NCI-H128 (cell line): ENCODE data around the gene PALM.

Experiments used
- DNase-seq: peaks from one replicate; lab custom pipeline; 2025; ENCODE audit not compliant: unreplicated experiment; lab: John Stamatoyannopoulos, UW

Gene PALM

DNA sequence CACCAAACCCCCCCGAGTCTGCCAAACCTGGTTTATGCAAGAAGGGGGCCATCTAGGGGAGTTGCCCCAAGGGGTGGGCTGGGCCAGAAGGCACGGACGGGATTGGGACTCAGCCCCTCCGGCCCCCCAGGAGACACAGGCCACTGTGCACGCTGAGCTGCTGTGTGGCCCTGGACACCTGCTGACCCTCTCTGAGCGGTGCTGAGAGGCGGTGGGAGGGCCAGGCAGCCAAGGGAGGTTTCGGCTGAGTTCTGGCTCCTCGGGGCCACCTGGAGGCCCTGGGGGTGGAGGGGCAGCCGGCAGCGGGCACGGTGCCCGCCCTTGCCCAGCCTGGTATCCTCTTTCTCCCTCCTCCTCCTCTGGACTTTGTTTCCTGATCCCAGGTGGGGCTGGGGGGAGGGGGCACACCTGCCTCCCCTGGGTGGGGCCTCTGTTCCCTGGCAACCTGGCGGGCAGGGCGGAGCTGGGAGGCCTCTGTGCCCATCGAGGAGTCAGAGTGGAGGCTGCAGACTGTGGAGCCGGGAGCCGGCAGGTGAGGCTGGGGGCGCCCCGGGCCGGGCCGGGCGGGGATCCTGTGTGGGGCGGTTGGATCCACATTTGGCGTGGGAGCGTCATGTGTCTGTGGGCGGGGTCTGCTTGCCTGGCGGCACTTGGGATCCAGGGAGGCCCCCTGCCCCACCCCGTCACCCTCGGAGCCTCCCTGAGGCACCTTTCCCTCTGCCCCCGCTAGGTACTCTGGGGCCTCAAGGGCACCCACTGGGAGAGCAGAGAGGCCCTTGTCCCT lies 42.1 kb downstream of the PALM start, which contains the start of gene MISP:
MISP (plus strand) TSS at position 473 of the 784 bp plus-strand sequence. CDS start 5,835 bp downstream, outside the sequence.
- DNase-seq, result peak; percentile 80

GRCh38 chr19:751501-752341 lies 43.0 kb downstream of the PALM start:
- no peak for DNase-seq

DNA sequence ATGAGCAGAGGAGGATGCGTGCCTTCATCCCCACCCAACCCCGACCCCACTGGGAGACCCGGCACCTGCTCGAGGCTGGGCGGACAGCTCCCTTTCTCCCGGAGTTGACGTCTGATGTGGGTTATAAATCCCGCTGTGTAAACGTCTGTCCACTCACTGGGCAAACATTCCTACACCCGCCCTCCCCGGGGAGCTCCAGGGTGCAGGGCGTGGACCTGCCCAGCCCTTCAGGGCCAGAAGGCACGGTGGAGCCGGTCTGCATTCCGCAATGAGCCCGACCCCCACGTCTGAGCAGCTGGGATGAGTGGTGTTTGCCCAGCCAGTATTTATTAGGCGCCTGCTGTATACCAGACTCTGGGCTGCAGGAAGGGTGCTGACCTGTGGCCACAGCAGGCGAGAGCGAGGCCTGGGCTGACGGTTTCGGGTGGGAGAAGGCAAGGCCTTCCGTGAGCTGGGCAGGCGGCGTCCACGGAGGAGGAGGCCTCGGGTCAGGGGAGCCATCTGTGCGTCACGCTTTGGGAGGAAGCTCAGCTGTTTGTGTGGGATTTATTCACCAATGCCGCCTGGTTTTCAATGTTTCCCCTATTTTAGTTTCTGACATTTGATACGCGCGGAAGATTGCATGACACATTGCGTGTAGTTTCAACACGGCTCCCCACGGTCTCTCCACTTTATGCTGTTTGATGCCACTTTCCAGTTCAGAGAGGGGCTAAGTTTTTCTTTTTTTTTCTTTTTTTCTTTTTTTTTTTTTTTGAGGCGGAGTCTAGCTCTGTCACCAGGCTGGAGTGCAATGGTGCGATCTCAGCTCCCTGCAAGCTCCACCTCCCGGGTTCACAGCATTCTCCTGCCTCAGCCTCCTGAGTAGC lies 44.1 kb downstream of the PALM start:
- DNase-seq, result no peak

GRCh38 chr19:754530-754929 lies 45.8 kb downstream of the PALM start:
- DNase-seq, result no peak

DNA sequence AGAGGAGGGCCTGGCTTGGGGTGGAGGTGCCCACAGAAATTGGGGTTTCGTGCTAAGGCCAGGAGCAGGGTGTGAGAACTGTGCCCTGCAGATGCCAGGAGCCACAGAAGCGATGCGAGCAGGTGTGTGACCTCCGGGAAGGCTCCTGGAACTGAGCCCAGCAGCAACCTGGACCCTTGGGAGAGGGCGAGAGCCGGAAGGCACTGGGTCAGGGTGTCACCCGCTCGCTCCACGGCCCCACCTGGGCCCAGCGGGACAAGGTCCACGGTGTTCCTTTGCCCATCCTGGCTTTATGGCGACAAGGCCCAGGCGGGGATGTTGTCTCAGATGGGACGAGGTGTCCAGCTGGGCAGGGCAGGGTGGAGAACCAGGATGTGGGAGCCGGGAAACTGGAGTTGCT lies 46.3 kb downstream of the PALM start:
- DNase-seq, result no peak

DNA sequence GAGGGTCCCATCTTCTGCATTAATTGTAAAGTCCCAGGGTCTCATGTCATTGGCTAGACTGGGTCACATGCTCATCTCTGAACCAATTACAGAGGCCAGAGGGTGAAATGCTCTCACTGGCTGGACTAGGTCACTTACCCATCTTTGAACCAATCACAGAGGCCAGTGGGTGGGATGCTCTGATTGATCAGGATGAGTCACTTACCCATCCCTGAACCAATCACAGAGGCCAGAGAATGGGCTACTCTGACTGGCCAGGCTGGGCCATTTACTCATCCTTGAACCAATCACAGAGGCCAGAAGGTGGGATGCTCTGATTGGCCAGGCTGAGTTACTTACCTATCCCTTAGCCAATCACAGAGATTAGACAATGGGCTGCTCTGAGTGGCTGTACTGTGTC lies 47.5 kb downstream of the PALM start:
- no peak for DNase-seq

DNA sequence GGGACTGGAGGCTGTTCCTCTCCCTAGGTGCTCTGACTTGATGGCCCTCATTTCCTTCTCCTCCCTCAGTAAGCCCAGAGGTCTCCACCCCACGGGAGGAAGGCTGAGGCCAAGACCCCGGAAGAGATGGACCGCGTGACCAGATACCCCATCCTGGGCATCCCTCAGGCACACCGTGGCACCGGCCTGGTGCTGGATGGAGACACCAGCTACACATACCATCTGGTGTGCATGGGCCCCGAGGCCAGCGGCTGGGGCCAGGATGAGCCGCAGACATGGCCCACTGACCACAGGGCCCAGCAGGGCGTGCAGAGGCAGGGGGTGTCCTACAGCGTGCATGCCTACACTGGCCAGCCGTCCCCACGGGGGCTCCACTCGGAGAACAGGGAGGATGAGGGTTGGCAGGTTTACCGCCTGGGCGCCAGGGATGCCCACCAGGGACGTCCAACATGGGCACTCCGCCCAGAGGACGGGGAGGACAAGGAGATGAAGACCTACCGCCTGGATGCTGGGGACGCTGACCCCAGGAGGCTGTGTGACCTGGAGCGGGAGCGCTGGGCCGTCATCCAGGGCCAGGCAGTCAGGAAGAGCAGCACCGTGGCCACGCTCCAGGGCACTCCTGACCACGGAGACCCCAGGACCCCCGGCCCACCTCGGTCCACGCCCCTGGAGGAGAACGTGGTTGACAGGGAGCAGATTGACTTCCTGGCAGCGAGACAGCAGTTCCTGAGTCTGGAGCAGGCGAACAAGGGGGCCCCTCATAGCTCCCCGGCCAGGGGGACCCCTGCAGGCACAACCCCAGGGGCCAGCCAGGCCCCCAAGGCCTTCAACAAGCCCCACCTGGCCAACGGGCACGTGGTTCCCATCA lies 48.3 kb downstream of the PALM start:
- no peak for DNase-seq

- no peak for DNase-seq
These were observed 49.3 kb downstream of the PALM start for GRCh38 chr19:757811-758668.

DNA sequence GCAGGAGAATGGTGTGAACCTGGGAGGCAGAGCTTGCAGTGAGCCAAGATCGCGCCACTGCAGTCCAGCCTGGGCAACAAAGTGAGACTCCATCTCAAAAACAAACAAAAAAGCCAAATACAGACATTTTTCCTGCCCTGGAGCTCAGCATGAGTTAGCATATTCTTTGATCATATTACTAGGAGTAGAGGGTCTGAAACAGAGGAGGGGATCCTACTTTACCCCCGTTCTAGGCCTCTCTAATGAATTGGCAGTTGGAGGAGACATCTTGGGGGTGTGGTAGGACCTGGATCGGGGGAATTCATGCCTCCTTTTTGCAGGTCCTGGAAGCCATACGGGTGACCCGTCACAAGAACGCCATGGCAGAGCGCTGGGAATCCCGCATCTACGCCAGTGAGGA lies 54.4 kb downstream of the PALM start:
- no peak for DNase-seq

- DNase-seq, result no peak
These were observed 55.1 kb downstream of the PALM start for GRCh38 chr19:763869-764268.

DNA sequence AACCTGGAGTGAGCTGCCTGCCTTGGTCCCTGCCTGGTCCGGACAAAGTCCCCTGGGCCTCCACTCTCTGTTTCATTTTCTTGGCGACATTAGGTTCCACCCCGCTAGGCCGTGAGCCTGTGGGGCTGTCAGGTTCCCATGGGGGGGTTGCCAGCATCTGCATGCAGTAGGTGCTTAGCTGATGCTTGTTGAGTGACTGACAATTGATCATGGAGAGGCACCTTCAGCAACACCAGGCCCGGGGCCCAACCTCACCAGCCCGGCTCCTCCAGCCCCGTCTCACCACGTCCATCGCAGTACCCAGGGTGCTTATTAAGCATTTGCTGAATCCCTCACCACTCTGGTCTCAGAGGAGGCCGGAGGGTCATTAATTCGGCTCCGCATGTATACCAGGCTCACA lies 55.6 kb downstream of the PALM start:
- no peak for DNase-seq

DNA sequence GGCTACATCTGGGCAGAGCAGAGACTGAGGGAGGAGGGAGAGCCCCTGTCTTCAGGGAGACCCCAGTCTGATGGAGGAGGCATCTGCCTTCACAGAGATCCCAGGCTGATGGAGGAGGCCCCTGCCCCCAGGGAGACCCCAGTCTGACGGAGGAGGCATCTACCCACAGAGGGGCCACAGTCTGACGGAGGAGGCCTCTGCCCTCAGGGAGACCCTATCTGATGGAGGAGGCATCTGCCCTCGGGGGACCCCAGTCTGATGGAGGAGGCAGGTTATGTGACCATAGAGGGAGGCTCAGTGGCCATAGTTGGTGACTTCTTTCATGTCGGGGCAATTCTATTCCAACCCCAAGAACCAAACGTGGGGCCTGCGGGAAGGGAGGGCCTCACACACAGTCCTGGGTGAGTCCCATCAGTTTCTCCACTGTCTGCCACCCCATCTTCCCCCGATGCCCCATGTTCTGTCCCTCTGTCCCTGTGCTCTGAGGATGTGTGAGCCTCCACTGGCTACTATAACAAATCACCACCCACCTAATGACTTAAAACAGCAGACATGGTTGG lies 56.5 kb downstream of the PALM start:
- no peak for DNase-seq

- no peak for DNase-seq
These were observed 59.7 kb downstream of the PALM start for GRCh38 chr19:768424-768823.

- no peak for DNase-seq
These were observed 60.9 kb downstream of the PALM start for GRCh38 chr19:769616-770015.

DNA sequence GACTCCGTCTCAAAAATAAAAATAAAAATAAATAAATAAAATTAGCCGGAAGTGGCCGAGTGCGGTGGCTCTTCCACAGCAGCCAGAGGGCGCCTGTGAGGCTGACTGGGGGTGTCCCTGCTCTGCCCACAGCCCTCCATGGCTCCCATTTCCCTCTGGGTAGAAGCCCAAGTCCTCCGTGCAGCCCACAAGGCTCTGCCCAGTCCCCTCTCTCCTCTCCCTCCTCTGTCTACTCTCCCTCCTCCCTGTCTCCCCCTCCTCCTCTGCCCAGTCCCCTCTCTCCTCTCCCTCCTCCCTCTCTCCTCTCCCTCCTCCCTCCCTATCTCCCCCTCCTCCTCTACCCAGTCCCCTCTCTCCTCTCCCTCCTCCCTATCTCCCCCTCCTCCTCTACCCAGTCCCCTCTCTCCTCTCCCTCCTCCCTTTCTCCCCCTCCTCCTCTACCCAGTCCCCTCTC lies 62.6 kb downstream of the PALM start:
- DNase-seq, result no peak

DNA sequence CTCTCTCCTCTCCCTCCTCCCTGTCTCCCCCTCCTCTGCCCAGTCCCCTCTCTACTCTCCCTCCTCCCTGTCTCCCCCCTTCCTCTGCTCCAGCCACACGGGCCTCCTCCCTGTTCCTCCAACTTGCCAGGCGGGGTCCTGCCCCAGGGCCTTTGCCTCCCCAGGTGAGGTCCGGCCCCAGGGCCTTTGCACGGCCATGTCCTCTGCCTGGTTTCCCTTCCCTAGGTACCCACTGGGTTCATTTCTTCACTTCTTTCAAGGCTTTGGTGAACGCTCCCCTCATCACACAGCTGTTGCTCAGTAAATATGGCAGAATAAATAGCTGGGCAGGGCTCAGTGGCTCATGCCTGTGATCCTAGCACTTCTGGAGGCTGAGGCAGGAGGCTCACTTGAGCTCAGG lies 63.3 kb downstream of the PALM start:
- DNase-seq, result no peak

- no peak for DNase-seq
These were observed 64.1 kb downstream of the PALM start for GRCh38 chr19:772730-773436.

DNA sequence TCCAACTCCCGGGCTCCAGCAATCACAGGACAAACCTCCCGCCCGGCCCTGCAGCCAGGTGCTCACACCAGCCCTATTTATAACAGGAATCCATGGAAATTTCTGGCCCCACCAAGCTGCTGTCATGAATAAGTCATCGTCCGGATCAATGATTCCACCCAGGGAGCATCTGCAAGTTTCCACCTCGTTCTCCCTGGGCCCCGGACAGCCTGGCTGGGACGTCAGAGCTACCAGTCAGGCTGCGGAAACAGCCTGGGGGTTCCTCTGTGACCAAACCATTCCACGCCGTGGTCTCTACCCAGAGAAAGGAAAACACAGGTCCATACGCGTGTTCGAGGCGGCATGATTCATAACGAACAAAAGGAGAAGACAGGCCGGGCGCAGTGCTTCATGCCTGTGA lies 67.8 kb downstream of the PALM start:
- DNase-seq, result no peak
